Measurements from ENCODE around the gene OR51M1.

GRCh38 chr11:5384335-5384734, 723 bp downstream of the OR51M1 start:
- TF ChIP-seq, protein P1, sequence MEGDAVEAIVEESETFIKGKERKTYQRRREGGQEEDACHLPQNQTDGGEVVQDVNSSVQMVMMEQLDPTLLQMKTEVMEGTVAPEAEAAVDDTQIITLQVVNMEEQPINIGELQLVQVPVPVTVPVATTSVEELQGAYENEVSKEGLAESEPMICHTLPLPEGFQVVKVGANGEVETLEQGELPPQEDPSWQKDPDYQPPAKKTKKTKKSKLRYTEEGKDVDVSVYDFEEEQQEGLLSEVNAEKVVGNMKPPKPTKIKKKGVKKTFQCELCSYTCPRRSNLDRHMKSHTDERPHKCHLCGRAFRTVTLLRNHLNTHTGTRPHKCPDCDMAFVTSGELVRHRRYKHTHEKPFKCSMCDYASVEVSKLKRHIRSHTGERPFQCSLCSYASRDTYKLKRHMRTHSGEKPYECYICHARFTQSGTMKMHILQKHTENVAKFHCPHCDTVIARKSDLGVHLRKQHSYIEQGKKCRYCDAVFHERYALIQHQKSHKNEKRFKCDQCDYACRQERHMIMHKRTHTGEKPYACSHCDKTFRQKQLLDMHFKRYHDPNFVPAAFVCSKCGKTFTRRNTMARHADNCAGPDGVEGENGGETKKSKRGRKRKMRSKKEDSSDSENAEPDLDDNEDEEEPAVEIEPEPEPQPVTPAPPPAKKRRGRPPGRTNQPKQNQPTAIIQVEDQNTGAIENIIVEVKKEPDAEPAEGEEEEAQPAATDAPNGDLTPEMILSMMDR (IDR thresholded peaks at IDR 0.05): no peak
- TF ChIP-seq POLR2A (IDR thresholded peaks at IDR 0.05): no peak
- no peak for TF ChIP-seq EP300 (IDR thresholded peaks at IDR 0.05)
